ENCODE measurements around the gene HABP2. TPM values are rescaled to one million over a fixed set of nuclear protein-coding genes. Genes with fewer than 3 reads are reported as not detected.

Gene HABP2
- total RNA-seq, 1 donor from 2014 or later = 3.6 TPM

- DNase-seq (no peak), ATAC-seq (no peak)
- Histone ChIP-seq H3K9me3 (no peaks in the 10 kb centered on the region), H3K27me3 (no peaks in the 10 kb centered on the region), H3K4me1 (peaks cover 3% of the 10 kb centered on the region), H3K27ac (no peak overlapping the region), H3K4me3 (no peak overlapping the region), H3K36me3 (no peaks in the 10 kb centered on the region)
- intact Hi-C loops (cut with DNase I) = no loop called here
- TF ChIP-seq, protein P1, sequence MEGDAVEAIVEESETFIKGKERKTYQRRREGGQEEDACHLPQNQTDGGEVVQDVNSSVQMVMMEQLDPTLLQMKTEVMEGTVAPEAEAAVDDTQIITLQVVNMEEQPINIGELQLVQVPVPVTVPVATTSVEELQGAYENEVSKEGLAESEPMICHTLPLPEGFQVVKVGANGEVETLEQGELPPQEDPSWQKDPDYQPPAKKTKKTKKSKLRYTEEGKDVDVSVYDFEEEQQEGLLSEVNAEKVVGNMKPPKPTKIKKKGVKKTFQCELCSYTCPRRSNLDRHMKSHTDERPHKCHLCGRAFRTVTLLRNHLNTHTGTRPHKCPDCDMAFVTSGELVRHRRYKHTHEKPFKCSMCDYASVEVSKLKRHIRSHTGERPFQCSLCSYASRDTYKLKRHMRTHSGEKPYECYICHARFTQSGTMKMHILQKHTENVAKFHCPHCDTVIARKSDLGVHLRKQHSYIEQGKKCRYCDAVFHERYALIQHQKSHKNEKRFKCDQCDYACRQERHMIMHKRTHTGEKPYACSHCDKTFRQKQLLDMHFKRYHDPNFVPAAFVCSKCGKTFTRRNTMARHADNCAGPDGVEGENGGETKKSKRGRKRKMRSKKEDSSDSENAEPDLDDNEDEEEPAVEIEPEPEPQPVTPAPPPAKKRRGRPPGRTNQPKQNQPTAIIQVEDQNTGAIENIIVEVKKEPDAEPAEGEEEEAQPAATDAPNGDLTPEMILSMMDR (IDR thresholded peaks at IDR 0.05) = no peak
These were observed 27.1 kb upstream of the HABP2 start for GRCh38 chr10:113525713-113526112.

DNA sequence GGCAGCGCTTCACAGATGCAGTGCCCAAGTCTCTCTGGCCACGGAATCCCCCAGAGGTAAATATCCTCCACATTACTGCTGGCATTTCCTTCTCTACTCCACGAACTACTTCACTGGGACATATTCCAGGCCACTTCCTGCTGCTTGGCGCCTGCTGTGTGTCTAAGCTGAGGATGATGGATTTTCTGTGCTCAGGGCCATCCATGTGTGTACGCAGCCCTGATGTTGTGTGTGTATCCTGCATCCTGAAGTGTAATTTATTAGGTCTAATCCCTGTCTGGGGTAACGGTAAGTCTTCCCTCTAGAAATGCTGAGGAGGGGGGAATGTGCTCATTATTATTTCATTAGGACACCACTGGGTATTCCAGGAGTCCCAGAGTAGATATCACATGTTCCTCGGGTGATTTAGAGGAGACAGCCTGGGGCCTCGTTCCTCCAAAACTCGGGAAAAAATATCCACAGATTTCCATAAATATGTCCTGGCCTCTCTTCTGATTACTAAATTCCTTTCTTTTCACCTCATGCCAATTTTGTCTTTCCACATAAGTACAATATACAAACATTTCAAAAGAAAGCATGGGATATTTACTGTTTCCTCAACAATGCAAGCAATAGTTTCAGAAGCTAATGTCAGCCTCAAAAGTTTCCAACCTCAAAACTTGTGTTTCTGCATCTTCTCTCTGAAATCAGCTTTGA lies 25.5 kb upstream of the HABP2 start:
- Histone ChIP-seq H3K27me3 (no peaks in the 10 kb centered on the region), H3K4me3 (no peak overlapping the region), H3K27ac (no peak overlapping the region), H3K4me1 (no peaks in the 10 kb centered on the region), H3K36me3 (no peaks in the 10 kb centered on the region), H3K9me3 (no peaks in the 10 kb centered on the region)
- ATAC-seq = no peak
- intact Hi-C loops (cut with DNase I) = no loop called here
- no peak for DNase-seq
- TF ChIP-seq, protein P1 (IDR thresholded peaks at IDR 0.05) = no peak

- no peaks in the 10 kb centered on the region for H3K4me1 ChIP-seq
- intact Hi-C loops (cut with DNase I) = no loop called here
- DNase-seq = no peak
- no peaks in the 10 kb centered on the region for H3K36me3 ChIP-seq
- H3K27ac ChIP-seq = no peak overlapping the region
- ATAC-seq = no peak
- H3K9me3 ChIP-seq = no peaks in the 10 kb centered on the region
- no peak overlapping the region for H3K4me3 ChIP-seq
- no peaks in the 10 kb centered on the region for H3K27me3 ChIP-seq
- TF ChIP-seq, protein P1 (IDR thresholded peaks at IDR 0.05) = no peak
These were observed 24.0 kb upstream of the HABP2 start for GRCh38 chr10:113528876-113529275.

DNA sequence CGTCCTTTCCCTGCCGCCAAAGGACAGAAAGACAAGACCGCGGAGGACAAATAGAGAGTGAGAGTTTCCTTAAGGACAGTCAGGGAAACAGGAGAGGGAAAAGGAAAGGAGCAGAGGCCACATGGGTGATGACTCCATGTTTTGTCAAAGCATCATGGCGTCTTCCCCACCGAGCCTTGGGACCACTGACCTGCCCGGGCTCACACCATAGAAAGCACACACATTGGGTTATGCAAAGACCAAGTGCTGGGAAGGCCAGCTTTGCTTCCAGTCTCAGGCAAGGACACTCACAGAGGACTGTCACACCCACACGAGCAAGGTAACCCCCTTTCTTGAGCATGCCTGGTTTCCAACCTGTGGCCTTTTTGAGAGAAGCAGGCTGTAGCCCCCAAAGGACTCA lies 23.3 kb upstream of the HABP2 start:
- Histone ChIP-seq H3K27ac (no peak overlapping the region), H3K36me3 (no peaks in the 10 kb centered on the region), H3K27me3 (no peaks in the 10 kb centered on the region), H3K4me1 (no peaks in the 10 kb centered on the region), H3K9me3 (no peaks in the 10 kb centered on the region), H3K4me3 (no peak overlapping the region)
- ATAC-seq = no peak
- no peak for DNase-seq
- intact Hi-C loops (cut with DNase I) = no loop called here
- TF ChIP-seq, protein P1 (IDR thresholded peaks at IDR 0.05) = no peak

DNA sequence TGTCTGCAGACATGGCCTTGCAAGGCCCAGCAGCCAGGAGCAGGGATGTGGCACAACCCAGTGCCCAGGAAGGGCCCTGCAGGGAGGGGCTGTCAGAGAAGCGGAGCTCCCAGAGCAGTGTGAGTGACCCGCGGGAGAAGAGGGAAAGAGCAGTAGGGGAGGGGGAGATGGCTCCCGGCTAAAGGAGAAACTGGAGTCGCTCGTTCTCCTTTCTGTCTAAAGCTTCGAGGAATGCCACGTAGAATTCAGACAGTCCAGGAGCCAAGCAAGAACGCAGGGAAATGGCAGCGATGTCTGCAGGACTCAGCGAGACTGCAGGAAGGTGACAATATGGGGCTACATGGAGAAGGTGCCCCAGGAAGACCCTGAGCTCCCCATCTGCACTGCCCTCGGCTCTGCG lies 22.4 kb upstream of the HABP2 start:
- intact Hi-C loops (cut with DNase I) = no loop called here
- Histone ChIP-seq H3K27ac (no peak overlapping the region), H3K36me3 (no peaks in the 10 kb centered on the region), H3K4me1 (no peaks in the 10 kb centered on the region), H3K9me3 (no peaks in the 10 kb centered on the region), H3K4me3 (no peak overlapping the region), H3K27me3 (no peaks in the 10 kb centered on the region)
- DNase-seq (no peak), ATAC-seq (no peak)
- TF ChIP-seq, protein P1 (IDR thresholded peaks at IDR 0.05) = no peak

- ATAC-seq (no peak), DNase-seq (no peak)
- TF ChIP-seq, protein P1 (IDR thresholded peaks at IDR 0.05) = no peak
- Histone ChIP-seq H3K4me3 (no peak overlapping the region), H3K27ac (no peak overlapping the region), H3K36me3 (no peaks in the 10 kb centered on the region), H3K4me1 (no peaks in the 10 kb centered on the region), H3K9me3 (no peaks in the 10 kb centered on the region), H3K27me3 (no peaks in the 10 kb centered on the region)
- intact Hi-C loops (cut with DNase I) = no loop called here
These were observed 20.1 kb upstream of the HABP2 start for GRCh38 chr10:113532724-113533123.
